ENCODE measurements around the gene BCL2L2. TPM values are rescaled to one million over a fixed set of nuclear protein-coding genes. Genes with fewer than 3 reads are reported as not detected.
A peak's percentile ranks its signal among the peaks of the same experiment; 100 is the strongest.

BCL2L2 gene
- polyA plus RNA-seq, 1 of the 3 experiments (the other 2 are of a cell fraction) = 30.6 TPM

DNA sequence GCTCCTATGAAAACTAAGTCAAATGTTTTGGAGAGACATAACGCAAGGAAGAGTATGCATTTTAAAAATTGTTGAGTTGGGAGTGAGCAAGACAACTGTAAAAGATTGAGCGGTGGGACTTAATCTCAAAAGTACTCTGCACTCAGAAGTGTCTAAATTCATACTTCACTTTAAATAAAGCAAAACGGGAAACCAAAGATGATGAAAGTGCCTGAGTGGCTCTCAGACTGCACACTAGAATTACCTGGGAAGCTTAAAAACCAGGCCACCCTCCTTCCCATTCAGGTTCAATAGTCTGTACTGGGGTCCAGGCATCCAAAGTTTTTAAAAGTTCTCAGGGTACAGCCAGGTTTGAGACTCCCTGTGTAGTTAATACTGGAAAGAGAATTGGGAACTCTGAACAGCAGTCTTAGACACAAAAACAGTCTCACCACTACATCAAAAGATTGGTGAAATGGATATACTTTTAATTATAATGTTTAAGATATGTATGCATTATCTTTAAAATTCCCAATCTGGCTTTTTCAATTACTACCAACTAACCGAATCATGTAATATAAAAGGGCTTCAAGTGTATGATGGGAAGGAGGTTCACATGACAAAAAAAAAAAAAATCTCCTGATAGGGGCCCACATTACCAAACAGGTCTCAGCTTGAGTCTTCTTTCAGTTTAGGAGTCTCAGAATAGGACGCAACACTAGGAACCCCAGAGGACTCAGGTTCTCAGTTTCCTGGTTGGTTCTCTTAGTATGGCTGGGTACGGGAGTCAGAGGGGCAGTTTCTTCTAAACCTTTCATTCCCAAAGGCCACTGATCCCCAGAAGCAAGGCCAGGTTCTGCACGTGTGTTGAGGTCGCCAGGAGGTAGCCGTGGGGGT, 21.7 kb upstream of the BCL2L2 start:
- DNase-seq = no peak
- Histone ChIP-seq H3K9me3 (no peaks in the 10 kb centered on the region), H3K27ac (ENCODE audit: low read depth in 2 of 2, low read length in 1 of 2) (peak overlapping the region in 1 of 2 experiments; percentile 30; a peak in 2 of 4 replicates), H3F3A (replicated peaks; ENCODE audit: insufficient read depth) (peaks cover 10% of the 10 kb centered on the region), H3K4me3 (ENCODE audit: low read depth in 2 of 2, low read length in 1 of 2) (peak overlapping the region; percentile 89), H3K36me3 (replicated peaks in 1 of 2; ENCODE audit: control insufficient read depth in 1 of 2, insufficient read depth in 2 of 2, low read length in 1 of 2) (no peaks in the 10 kb centered on the region), H3K9me2 (no peaks in the 10 kb centered on the region), H3K4me2 (peak overlapping the region; percentile 96), H3K4me1 (ENCODE audit: control insufficient read depth in 1 of 2, insufficient read depth in 2 of 2, low read depth in 1 of 2, low read length in 1 of 2) (peaks cover 8 to 10% of the 10 kb centered on the region in 2 experiments; a peak in 3 of 4 replicates), H3K27me3 (ENCODE audit: insufficient read depth) (no peaks in the 10 kb centered on the region), H3K79me2 (ENCODE audit: insufficient read depth) (peaks cover 20% of the 10 kb centered on the region; the same call in 1 of the 2 replicates), H3K9ac (peak overlapping the region; percentile 81), H2AFZ (ENCODE audit: low read depth) (peak overlapping the region; percentile 97), H4K20me1 (ENCODE audit: insufficient read depth) (no peaks in the 10 kb centered on the region)
- WGBS (ENCODE audit: low lambda C conversion rate) = 45% methylated on average over 9 of the region's 9 CpGs
- CTCF ChIA-PET = interaction anchor here (1.4 kb wide), 1 partner anchor 9 kb away, joined by 5 read pairs; no protein-coding TSS in a partner anchor
- POLR2A ChIA-PET = interaction anchor here (2.1 to 2.2 kb wide), 2 partner anchors 36 to 190 kb away, joined by 9 to 13 read pairs; partner anchors contain the start of genes ACIN1, C14orf119 and PABPN1
- TF ChIP-seq, protein P1, sequence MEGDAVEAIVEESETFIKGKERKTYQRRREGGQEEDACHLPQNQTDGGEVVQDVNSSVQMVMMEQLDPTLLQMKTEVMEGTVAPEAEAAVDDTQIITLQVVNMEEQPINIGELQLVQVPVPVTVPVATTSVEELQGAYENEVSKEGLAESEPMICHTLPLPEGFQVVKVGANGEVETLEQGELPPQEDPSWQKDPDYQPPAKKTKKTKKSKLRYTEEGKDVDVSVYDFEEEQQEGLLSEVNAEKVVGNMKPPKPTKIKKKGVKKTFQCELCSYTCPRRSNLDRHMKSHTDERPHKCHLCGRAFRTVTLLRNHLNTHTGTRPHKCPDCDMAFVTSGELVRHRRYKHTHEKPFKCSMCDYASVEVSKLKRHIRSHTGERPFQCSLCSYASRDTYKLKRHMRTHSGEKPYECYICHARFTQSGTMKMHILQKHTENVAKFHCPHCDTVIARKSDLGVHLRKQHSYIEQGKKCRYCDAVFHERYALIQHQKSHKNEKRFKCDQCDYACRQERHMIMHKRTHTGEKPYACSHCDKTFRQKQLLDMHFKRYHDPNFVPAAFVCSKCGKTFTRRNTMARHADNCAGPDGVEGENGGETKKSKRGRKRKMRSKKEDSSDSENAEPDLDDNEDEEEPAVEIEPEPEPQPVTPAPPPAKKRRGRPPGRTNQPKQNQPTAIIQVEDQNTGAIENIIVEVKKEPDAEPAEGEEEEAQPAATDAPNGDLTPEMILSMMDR (IDR thresholded peaks at IDR 0.05) = no peak
- no peak for TF ChIP-seq RXRA (IDR thresholded peaks at IDR 0.05; ENCODE audit: borderline replicate concordance, low read depth)
- TF ChIP-seq, protein P2, sequence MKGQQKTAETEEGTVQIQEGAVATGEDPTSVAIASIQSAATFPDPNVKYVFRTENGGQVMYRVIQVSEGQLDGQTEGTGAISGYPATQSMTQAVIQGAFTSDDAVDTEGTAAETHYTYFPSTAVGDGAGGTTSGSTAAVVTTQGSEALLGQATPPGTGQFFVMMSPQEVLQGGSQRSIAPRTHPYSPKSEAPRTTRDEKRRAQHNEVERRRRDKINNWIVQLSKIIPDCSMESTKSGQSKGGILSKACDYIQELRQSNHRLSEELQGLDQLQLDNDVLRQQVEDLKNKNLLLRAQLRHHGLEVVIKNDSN (IDR thresholded peaks at IDR 0.05; ENCODE audit: borderline replicate concordance, low read depth) = no peak
- TF ChIP-seq MEF2A (IDR thresholded peaks at IDR 0.05; ENCODE audit: borderline replicate concordance, low read depth) = no peak
- TF ChIP-seq, protein P3, sequence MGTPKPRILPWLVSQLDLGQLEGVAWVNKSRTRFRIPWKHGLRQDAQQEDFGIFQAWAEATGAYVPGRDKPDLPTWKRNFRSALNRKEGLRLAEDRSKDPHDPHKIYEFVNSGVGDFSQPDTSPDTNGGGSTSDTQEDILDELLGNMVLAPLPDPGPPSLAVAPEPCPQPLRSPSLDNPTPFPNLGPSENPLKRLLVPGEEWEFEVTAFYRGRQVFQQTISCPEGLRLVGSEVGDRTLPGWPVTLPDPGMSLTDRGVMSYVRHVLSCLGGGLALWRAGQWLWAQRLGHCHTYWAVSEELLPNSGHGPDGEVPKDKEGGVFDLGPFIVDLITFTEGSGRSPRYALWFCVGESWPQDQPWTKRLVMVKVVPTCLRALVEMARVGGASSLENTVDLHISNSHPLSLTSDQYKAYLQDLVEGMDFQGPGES (IDR thresholded peaks at IDR 0.05; ENCODE audit: low read depth, low read length) = no peak
- no peak for TF ChIP-seq TCF12 (IDR thresholded peaks at IDR 0.05)
- no peak for TF ChIP-seq JUND (IDR thresholded peaks at IDR 0.05)
- TF ChIP-seq, protein P4, sequence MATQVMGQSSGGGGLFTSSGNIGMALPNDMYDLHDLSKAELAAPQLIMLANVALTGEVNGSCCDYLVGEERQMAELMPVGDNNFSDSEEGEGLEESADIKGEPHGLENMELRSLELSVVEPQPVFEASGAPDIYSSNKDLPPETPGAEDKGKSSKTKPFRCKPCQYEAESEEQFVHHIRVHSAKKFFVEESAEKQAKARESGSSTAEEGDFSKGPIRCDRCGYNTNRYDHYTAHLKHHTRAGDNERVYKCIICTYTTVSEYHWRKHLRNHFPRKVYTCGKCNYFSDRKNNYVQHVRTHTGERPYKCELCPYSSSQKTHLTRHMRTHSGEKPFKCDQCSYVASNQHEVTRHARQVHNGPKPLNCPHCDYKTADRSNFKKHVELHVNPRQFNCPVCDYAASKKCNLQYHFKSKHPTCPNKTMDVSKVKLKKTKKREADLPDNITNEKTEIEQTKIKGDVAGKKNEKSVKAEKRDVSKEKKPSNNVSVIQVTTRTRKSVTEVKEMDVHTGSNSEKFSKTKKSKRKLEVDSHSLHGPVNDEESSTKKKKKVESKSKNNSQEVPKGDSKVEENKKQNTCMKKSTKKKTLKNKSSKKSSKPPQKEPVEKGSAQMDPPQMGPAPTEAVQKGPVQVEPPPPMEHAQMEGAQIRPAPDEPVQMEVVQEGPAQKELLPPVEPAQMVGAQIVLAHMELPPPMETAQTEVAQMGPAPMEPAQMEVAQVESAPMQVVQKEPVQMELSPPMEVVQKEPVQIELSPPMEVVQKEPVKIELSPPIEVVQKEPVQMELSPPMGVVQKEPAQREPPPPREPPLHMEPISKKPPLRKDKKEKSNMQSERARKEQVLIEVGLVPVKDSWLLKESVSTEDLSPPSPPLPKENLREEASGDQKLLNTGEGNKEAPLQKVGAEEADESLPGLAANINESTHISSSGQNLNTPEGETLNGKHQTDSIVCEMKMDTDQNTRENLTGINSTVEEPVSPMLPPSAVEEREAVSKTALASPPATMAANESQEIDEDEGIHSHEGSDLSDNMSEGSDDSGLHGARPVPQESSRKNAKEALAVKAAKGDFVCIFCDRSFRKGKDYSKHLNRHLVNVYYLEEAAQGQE (IDR thresholded peaks at IDR 0.05; ENCODE audit: low read depth, low read length) = no peak
